NCI-H2196 (cell line): ENCODE data around the gene TTC21A.

Experiments used
- DNase-seq: peaks from one replicate; lab custom pipeline; 2025; ENCODE audit not compliant: unreplicated experiment; lab: John Stamatoyannopoulos, UW

Gene TTC21A

GRCh38 chr3:39114456-39114855, 7.0 kb downstream of the TTC21A start:
- no peak for DNase-seq

- DNase-seq: no peak
Measured at GRCh38 chr3:39115870-39116269, 8.4 kb downstream of the TTC21A start.

- no peak for DNase-seq
Measured at GRCh38 chr3:39118079-39118478, 10.6 kb downstream of the TTC21A start.

- no peak for DNase-seq
Measured at GRCh38 chr3:39118931-39119660, 11.6 kb downstream of the TTC21A start.

- DNase-seq: no peak
Measured at GRCh38 chr3:39121621-39122020, 14.1 kb downstream of the TTC21A start.

- no peak for DNase-seq
Measured at GRCh38 chr3:39122813-39123212, 15.3 kb downstream of the TTC21A start.

- DNase-seq: peak; percentile 4
Measured at GRCh38 chr3:39124876-39125840, 17.7 kb downstream of the TTC21A start.

GRCh38 chr3:39125841-39126500, 18.5 kb downstream of the TTC21A start:
- DNase-seq: no peak

GRCh38 chr3:39126532-39127071, 19.1 kb downstream of the TTC21A start:
- DNase-seq: peak; percentile 3

- DNase-seq: peak; percentile 17
Measured at GRCh38 chr3:39127269-39127907, 19.9 kb downstream of the TTC21A start.

GRCh38 chr3:39127908-39128304, 20.4 kb downstream of the TTC21A start:
- DNase-seq: no peak

GRCh38 chr3:39128951-39129350, 21.5 kb downstream of the TTC21A start:
- no peak for DNase-seq

- DNase-seq: no peak
Measured at GRCh38 chr3:39130026-39130425, 22.5 kb downstream of the TTC21A start.

- no peak for DNase-seq
Measured at GRCh38 chr3:39130693-39131265, 23.3 kb downstream of the TTC21A start.

- DNase-seq: no peak
Measured at GRCh38 chr3:39132096-39133092, 24.9 kb downstream of the TTC21A start.

GRCh38 chr3:39133093-39133490, 25.6 kb downstream of the TTC21A start:
- DNase-seq: no peak

- no peak for DNase-seq
Measured at GRCh38 chr3:39133822-39134221, 26.3 kb downstream of the TTC21A start.

GRCh38 chr3:39134305-39134704, 26.8 kb downstream of the TTC21A start:
- no peak for DNase-seq

GRCh38 chr3:39135170-39135805, 27.8 kb downstream of the TTC21A start:
- DNase-seq: no peak
